Parathyroid adenoma (tissue), 2 donors: ENCODE measurements around the gene ALG14.
A peak's percentile ranks its signal among the peaks of the same experiment; 100 is the strongest.
"Not testable (repeated sequence)": the region's sequence is repeated elsewhere in the genome, so short reads cannot be mapped to it uniquely, and the experiment has no call there.

Source experiments
- H2AFZ ChIP-seq: fragments of 300-600 bp; sonication (generic); one replicate; pipeline ENCODE4 v1.7.0; 2017; ENCODE audit warnings: antibody characterized with exemption, mild to moderate bottlenecking
- H3K27ac ChIP-seq: fragments of 300-600 bp; sonication (generic); one replicate; pipeline ENCODE4 v1.7.0; 2017
- H3K27me3 ChIP-seq: fragments of 300-600 bp; sonication (generic); one replicate; pipeline ENCODE4 v1.7.0; 2017; ENCODE audit warnings: low read length; ENCODE audit not compliant: control insufficient read depth, insufficient read depth
- H3K36me3 ChIP-seq: fragments of 300-600 bp; sonication (generic); one replicate; pipeline ENCODE4 v1.7.0; 2017; ENCODE audit warnings: low read length; ENCODE audit not compliant: control insufficient read depth, insufficient read depth
- H3K4me1 ChIP-seq: fragments of 300-600 bp; sonication (generic); one replicate; pipeline ENCODE4 v1.7.0; 2017; ENCODE audit warnings: control low read depth
- H3K4me2 ChIP-seq: fragments of 300-600 bp; sonication (generic); one replicate; pipeline ENCODE4 v1.7.0; 2017; ENCODE audit warnings: low read length
- H3K4me3 ChIP-seq: fragments of 300-600 bp; sonication (generic); one replicate; pipeline ENCODE4 v1.7.0; 2017; ENCODE audit warnings: low read depth, low read length
- H3K79me2 ChIP-seq: fragments of 300-600 bp; sonication (generic); one replicate; pipeline ENCODE4 v1.7.0; 2017; ENCODE audit warnings: control low read depth
- H3K9ac ChIP-seq: fragments of 300-600 bp; sonication (generic); one replicate; pipeline ENCODE4 v1.7.0; 2017; ENCODE audit warnings: mild to moderate bottlenecking
- H3K9me3 ChIP-seq: fragments of 300-600 bp; sonication (generic); one replicate; pipeline ENCODE4 v1.7.0; 2017; ENCODE audit warnings: low read length; ENCODE audit not compliant: control insufficient read depth
- CTCF ChIP-seq: fragments of 300-600 bp; sonication (generic); IDR thresholded peaks from one replicate; pipeline ENCODE4 v1.7.0; 2017; ENCODE audit warnings: antibody characterized with exemption, mild to moderate bottlenecking
- donor health status: primary hyperparathyroidism.

Gene ALG14

GRCh38 chr1:94999456-95000131, 73.2 kb downstream of the ALG14 start:
- no peak overlapping the region for H3K9ac ChIP-seq
- no peak overlapping the region for H3K4me2 ChIP-seq
- TF ChIP-seq CTCF, result no peak
- no peak overlapping the region for H3K27ac ChIP-seq
- no peaks in the 10 kb centered on the region for H3K9me3 ChIP-seq
- H3K4me3 ChIP-seq, result no peak overlapping the region
- H3K36me3 ChIP-seq, result no peaks in the 10 kb centered on the region
- no peaks in the 10 kb centered on the region for H3K27me3 ChIP-seq
- no peak overlapping the region for H2AFZ ChIP-seq
- no peaks in the 10 kb centered on the region for H3K79me2 ChIP-seq
- no peaks in the 10 kb centered on the region for H3K4me1 ChIP-seq

GRCh38 chr1:94998748-94999147, 74.0 kb downstream of the ALG14 start:
- no peaks in the 10 kb centered on the region for H3K36me3 ChIP-seq
- no peaks in the 10 kb centered on the region for H3K27me3 ChIP-seq

GRCh38 chr1:94998114-94998513, 74.6 kb downstream of the ALG14 start:
- Histone ChIP-seq H3K27ac (no peak overlapping the region), H3K4me3 (no peak overlapping the region), H3K4me1 (peaks cover 8% of the 10 kb centered on the region), H3K9ac (no peak overlapping the region), H3K27me3 (no peaks in the 10 kb centered on the region), H3K4me2 (no peak overlapping the region), H2AFZ (no peak overlapping the region), H3K9me3 (no peaks in the 10 kb centered on the region), H3K79me2 (no peaks in the 10 kb centered on the region), H3K36me3 (no peaks in the 10 kb centered on the region)
- no peak for TF ChIP-seq CTCF

More at GRCh38 chr1:94998748-94999147, 74.0 kb downstream of the ALG14 start:
- Histone ChIP-seq H3K9me3 (no peaks in the 10 kb centered on the region), H3K4me2 (no peak overlapping the region), H3K4me3 (no peak overlapping the region), H3K79me2 (no peaks in the 10 kb centered on the region), H3K4me1 (peaks cover 8% of the 10 kb centered on the region), H3K9ac (no peak overlapping the region), H2AFZ (no peak overlapping the region), H3K27ac (no peak overlapping the region)
- TF ChIP-seq CTCF, result no peak

- H3K4me1 ChIP-seq, H3K27ac ChIP-seq, H3K4me3 ChIP-seq: not testable (repeated sequence)
Observed at GRCh38 chr1:94995536-94995935, 77.2 kb downstream of the ALG14 start.

GRCh38 chr1:94994805-94995204, 77.9 kb downstream of the ALG14 start:
- no peak for TF ChIP-seq CTCF
- Histone ChIP-seq H3K27me3 (no peaks in the 10 kb centered on the region), H3K4me2 (no peak overlapping the region), H2AFZ (no peak overlapping the region), H3K36me3 (no peaks in the 10 kb centered on the region), H3K27ac (peak overlapping the region; percentile 71), H3K9me3 (no peaks in the 10 kb centered on the region), H3K9ac (no peak overlapping the region), H3K79me2 (no peaks in the 10 kb centered on the region), H3K4me3 (no peak overlapping the region), H3K4me1 (peaks cover 8% of the 10 kb centered on the region)

More at GRCh38 chr1:94995536-94995935, 77.2 kb downstream of the ALG14 start:
- not testable (repeated sequence) for H3K36me3 ChIP-seq, H3K27me3 ChIP-seq, H3K9me3 ChIP-seq, H3K79me2 ChIP-seq, H3K4me2 ChIP-seq, H2AFZ ChIP-seq, H3K9ac ChIP-seq
